Colonic mucosa (tissue), 4 donors: ENCODE measurements around the gene PTPRN2. TPM values are rescaled to one million over a fixed set of nuclear protein-coding genes. Genes with fewer than 3 reads are reported as not detected.

Experiments
- DNase-seq: peaks from one replicate; pipeline ENCODE4 v3.0.0-alpha.2; 2020
- H3K27ac ChIP-seq: fragments of 200-600 bp; one replicate; pipeline ENCODE4 v1.8.0; 2021
- H3K27me3 ChIP-seq: fragments of 200-600 bp; one replicate; pipeline ENCODE4 v1.8.0; 2021
- H3K36me3 ChIP-seq: fragments of 200-600 bp; one replicate; pipeline ENCODE4 v1.8.0; 2021
- H3K4me1 ChIP-seq: fragments of 200-600 bp; one replicate; pipeline ENCODE4 v1.8.0; 2021; ENCODE audit warnings: mild to moderate bottlenecking
- H3K4me3 ChIP-seq: fragments of 200-600 bp; one replicate; pipeline ENCODE4 v1.8.0; 2021
- H3K9ac ChIP-seq, 2 donors: one replicate each; pipeline ENCODE4 v1.7.0; 2013; ENCODE audit warnings: control low read depth in 2 of 2, low read depth in 2 of 2, low read length in 2 of 2
- H3K9me3 ChIP-seq: fragments of 200-600 bp; one replicate; pipeline ENCODE4 v1.8.0; 2021
- CTCF ChIP-seq: fragments of 200-600 bp; IDR thresholded peaks from one replicate; pipeline ENCODE4 v1.8.0; 2022; ENCODE audit warnings: antibody characterized with exemption, mild to moderate bottlenecking
- intact Hi-C: fragments of 100-400 bp; cut with DNase I; formaldehyde crosslinking; loops from one replicate; pipeline ENCODE4 v1.14.1; 2022
- total RNA-seq, 2 donors: library from RNA; stranded (reverse); fragmentation: NEBNext Ultra II Directional in 1 of 2; extraction: Animal tissue kit (Norgen Biotek cat#: 25700) in 1 of 2; gene quantifications; one replicate each; pipeline ENCODE4 v1.2.1, GENCODE V29; 2021
- donor health status: healthy.
- donor health status: DM: no; HTN: no; CAD: no.
- donor health status: DM: no; HTN: no; CAD: no.

PTPRN2 gene
- total RNA-seq, 2 donors from 2014 or later: 14.7 to 21.6 TPM

GRCh38 chr7:158097106-158097452 is 490.5 kb downstream of the PTPRN2 start:
- H3K27me3 ChIP-seq: no peaks in the 10 kb centered on the region
- no peak for TF ChIP-seq CTCF
- no peak overlapping the region for H3K27ac ChIP-seq
- H3K4me3 ChIP-seq: no peak overlapping the region
- H3K4me1 ChIP-seq: no peaks in the 10 kb centered on the region
- intact Hi-C loops: no loop called here
- H3K9ac ChIP-seq: no peak overlapping the region
- no peaks in the 10 kb centered on the region for H3K36me3 ChIP-seq
- H3K9me3 ChIP-seq: no peaks in the 10 kb centered on the region
- no peak for DNase-seq

GRCh38 chr7:158096582-158096981 is 491.0 kb downstream of the PTPRN2 start:
- TF ChIP-seq CTCF: no peak
- DNase-seq: no peak

GRCh38 chr7:158094671-158095226 is 492.9 kb downstream of the PTPRN2 start:
- Histone ChIP-seq H3K36me3 (no peaks in the 10 kb centered on the region), H3K4me3 (no peak overlapping the region), H3K27ac (no peak overlapping the region), H3K27me3 (no peaks in the 10 kb centered on the region), H3K4me1 (no peaks in the 10 kb centered on the region), H3K9me3 (no peaks in the 10 kb centered on the region), H3K9ac (no peak overlapping the region)
- no peak for TF ChIP-seq CTCF
- intact Hi-C loops: no loop called here
- no peak for DNase-seq

More at GRCh38 chr7:158096582-158096981, 491.0 kb downstream of the PTPRN2 start:
- H3K9me3 ChIP-seq: no peaks in the 10 kb centered on the region
- H3K27me3 ChIP-seq: no peaks in the 10 kb centered on the region
- intact Hi-C loops: no loop called here
- no peak overlapping the region for H3K4me3 ChIP-seq
- no peaks in the 10 kb centered on the region for H3K4me1 ChIP-seq
- no peak overlapping the region for H3K9ac ChIP-seq
- H3K36me3 ChIP-seq: no peaks in the 10 kb centered on the region
- H3K27ac ChIP-seq: no peak overlapping the region

GRCh38 chr7:158094046-158094445 is 493.6 kb downstream of the PTPRN2 start:
- H3K4me3 ChIP-seq: no peak overlapping the region
- no peaks in the 10 kb centered on the region for H3K36me3 ChIP-seq
- no peak overlapping the region for H3K9ac ChIP-seq
- H3K27ac ChIP-seq: no peak overlapping the region
- no peaks in the 10 kb centered on the region for H3K27me3 ChIP-seq
- H3K9me3 ChIP-seq: no peaks in the 10 kb centered on the region
- DNase-seq: no peak
- intact Hi-C loops: no loop called here
- H3K4me1 ChIP-seq: no peaks in the 10 kb centered on the region
- no peak for TF ChIP-seq CTCF

- no peak overlapping the region for H3K4me3 ChIP-seq
- intact Hi-C loops: no loop called here
- DNase-seq: no peak
- no peaks in the 10 kb centered on the region for H3K36me3 ChIP-seq
- no peaks in the 10 kb centered on the region for H3K4me1 ChIP-seq
- H3K9me3 ChIP-seq: no peaks in the 10 kb centered on the region
- H3K9ac ChIP-seq: no peak overlapping the region
- H3K27ac ChIP-seq: no peak overlapping the region
- H3K27me3 ChIP-seq: no peaks in the 10 kb centered on the region
- no peak for TF ChIP-seq CTCF
These were observed 494.3 kb downstream of the PTPRN2 start for GRCh38 chr7:158093156-158093796.
